Ovary (tissue), 3 donors: ENCODE measurements around the gene SIK3.

Experiments
- CTCF ChIP-seq, 3 donors: fragments of 450-650 bp in 2 of 3; fragments of 200-600 bp in 1 of 3; IDR thresholded peaks; one replicate each; pipeline versions ENCODE4 v1.5.1 to v1.8.0; 2016 to 2022; ENCODE audit warnings: antibody characterized with exemption in 3 of 3, mild to moderate bottlenecking in 1 of 3
- POLR2A ChIP-seq: fragments of 450-650 bp; IDR thresholded peaks from one replicate; pipeline ENCODE4 v1.6.1; 2017; ENCODE audit warnings: antibody characterized with exemption, mild to moderate bottlenecking, moderate library complexity
- donor health status: DM: no; HTN: no; CAD: no.

- TF ChIP-seq CTCF (IDR thresholded peaks at IDR 0.05) (no peak), POLR2A (no peak)
Observed at GRCh38 chr11:116993599-116993998, 104.6 kb downstream of the SIK3 start.
